ENCODE results near the gene FBXO11.

The FBXO11 gene

GRCh38 chr2:47767880-47768609, 138.3 kb downstream of the FBXO11 start:
- TF ChIP-seq FOXP2 (optimal IDR thresholded peaks at IDR 0.05; ENCODE audit: borderline replicate concordance, extremely low read depth, extremely low read length, insufficient read depth) (peak; percentile 73), SIN3A (IDR thresholded peaks at IDR 0.05; ENCODE audit: borderline replicate concordance, insufficient read depth, low read length) (no peak), REST (IDR thresholded peaks at IDR 0.05; ENCODE audit: insufficient read depth in 1 of 2, low read depth in 2 of 2, low read length in 2 of 2) (0 out of 4 replicates have a peak, but pooled peaks of 1 of the 2 experiments have one; percentile 19), TAF1 (IDR thresholded peaks at IDR 0.05; ENCODE audit: borderline replicate concordance, insufficient read depth, low read length) (no peak), POLR2AphosphoS5 (IDR thresholded peaks at IDR 0.05; ENCODE audit: low read depth, low read length) (no peak)

- no peak for TF ChIP-seq POLR2AphosphoS5 (IDR thresholded peaks at IDR 0.05; ENCODE audit: low read depth, low read length)
- no peak for TF ChIP-seq SIN3A (IDR thresholded peaks at IDR 0.05; ENCODE audit: borderline replicate concordance, insufficient read depth, low read length)
- no peak for TF ChIP-seq REST (IDR thresholded peaks at IDR 0.05; ENCODE audit: insufficient read depth in 1 of 2, low read depth in 2 of 2, low read length in 2 of 2)
- TF ChIP-seq TAF1 (IDR thresholded peaks at IDR 0.05; ENCODE audit: borderline replicate concordance, insufficient read depth, low read length): no peak
- TF ChIP-seq FOXP2 (optimal IDR thresholded peaks at IDR 0.05; ENCODE audit: borderline replicate concordance, extremely low read depth, extremely low read length, insufficient read depth): no peak
Measured at GRCh38 chr2:47767497-47767844, 138.8 kb downstream of the FBXO11 start.

- TF ChIP-seq REST (IDR thresholded peaks at IDR 0.05; ENCODE audit: insufficient read depth in 1 of 2, low read depth in 2 of 2, low read length in 2 of 2) (no peak), FOXP2 (optimal IDR thresholded peaks at IDR 0.05; ENCODE audit: borderline replicate concordance, extremely low read depth, extremely low read length, insufficient read depth) (no peak), TAF1 (IDR thresholded peaks at IDR 0.05; ENCODE audit: borderline replicate concordance, insufficient read depth, low read length) (no peak), SIN3A (IDR thresholded peaks at IDR 0.05; ENCODE audit: borderline replicate concordance, insufficient read depth, low read length) (no peak), POLR2AphosphoS5 (IDR thresholded peaks at IDR 0.05; ENCODE audit: low read depth, low read length) (no peak)
Measured at GRCh38 chr2:47751856-47752414, 154.4 kb downstream of the FBXO11 start.

GRCh38 chr2:47747878-47748277, 158.4 kb downstream of the FBXO11 start:
- TF ChIP-seq FOXP2 (optimal IDR thresholded peaks at IDR 0.05; ENCODE audit: borderline replicate concordance, extremely low read depth, extremely low read length, insufficient read depth) (no peak), POLR2AphosphoS5 (IDR thresholded peaks at IDR 0.05; ENCODE audit: low read depth, low read length) (no peak), TAF1 (IDR thresholded peaks at IDR 0.05; ENCODE audit: borderline replicate concordance, insufficient read depth, low read length) (no peak), SIN3A (IDR thresholded peaks at IDR 0.05; ENCODE audit: borderline replicate concordance, insufficient read depth, low read length) (no peak), REST (IDR thresholded peaks at IDR 0.05; ENCODE audit: insufficient read depth in 1 of 2, low read depth in 2 of 2, low read length in 2 of 2) (no peak)
